Stimulated activated CD4-positive, alpha-beta T cell treated with anti-CD3 and anti-CD28 coated beads, Interleukin-12 subunit alpha, Interleukin-12 subunit beta, amount 100 ng/mL, for 4 hours (primary cell): Measurements from ENCODE around the gene LRRC8C.

Source experiments
- DNase-seq: peaks from one replicate; pipeline ENCODE4 v3.0.0-alpha.2; 2020

Gene LRRC8C

DNA sequence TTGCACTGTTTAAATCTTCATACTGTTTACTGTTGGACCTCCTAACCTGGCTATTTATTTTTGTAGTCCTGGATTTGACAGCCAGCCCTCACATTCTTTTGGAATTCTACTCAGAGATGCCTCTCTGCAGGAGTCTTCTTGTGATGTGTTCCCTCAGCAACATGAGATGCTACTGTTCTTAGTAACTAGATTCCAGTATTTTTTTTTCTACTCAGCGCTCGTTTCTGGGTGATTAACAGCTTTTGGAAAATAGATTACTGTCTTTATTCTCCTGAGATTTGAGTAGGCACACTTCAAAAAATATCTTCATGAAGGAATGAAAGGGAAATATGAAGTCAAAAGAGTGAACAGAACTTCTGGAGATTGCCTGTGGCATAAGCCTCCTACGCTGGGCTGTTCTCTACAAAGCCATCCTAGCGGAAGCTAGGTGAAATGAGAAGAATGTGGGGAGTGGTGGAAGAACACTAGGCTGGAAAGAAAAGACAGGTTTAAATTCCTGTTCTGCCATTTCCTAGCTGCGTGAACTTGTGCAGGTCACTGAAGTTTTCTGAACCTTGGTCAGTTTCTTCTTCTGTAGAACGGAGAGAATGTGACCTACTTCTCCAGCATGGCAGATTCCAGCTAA is 75.9 kb downstream of the LRRC8C start:
- no peak for DNase-seq

DNA sequence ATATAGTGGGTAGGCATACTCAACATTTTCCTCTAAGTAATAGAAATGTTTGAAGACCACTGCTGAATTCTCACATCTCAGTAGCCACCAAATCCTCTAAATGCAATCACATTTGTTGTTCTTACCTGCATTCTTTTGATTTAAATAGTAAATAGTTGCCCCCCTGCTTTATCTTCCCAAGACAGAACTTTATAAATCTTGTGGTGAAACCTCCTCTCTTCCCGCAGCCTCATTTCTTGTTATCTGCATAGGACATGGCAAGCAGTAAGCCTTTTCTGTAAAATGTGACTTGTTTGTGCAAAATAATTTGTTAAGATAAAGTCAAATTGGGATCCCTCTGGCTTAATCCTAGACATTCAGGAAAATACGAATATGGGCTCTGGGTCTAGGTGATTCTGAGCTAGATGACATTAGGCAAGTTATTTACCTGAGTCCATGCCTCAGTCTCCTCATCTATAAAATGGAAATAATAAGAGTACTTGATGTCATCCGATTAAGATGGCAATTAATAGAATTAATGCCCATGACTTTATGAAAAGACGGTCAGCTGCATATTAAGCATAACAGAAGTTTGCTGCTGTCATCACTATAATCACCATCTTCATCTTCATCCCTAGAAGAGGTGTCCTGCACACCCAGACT is 77.7 kb downstream of the LRRC8C start:
- DNase-seq: no peak

DNA sequence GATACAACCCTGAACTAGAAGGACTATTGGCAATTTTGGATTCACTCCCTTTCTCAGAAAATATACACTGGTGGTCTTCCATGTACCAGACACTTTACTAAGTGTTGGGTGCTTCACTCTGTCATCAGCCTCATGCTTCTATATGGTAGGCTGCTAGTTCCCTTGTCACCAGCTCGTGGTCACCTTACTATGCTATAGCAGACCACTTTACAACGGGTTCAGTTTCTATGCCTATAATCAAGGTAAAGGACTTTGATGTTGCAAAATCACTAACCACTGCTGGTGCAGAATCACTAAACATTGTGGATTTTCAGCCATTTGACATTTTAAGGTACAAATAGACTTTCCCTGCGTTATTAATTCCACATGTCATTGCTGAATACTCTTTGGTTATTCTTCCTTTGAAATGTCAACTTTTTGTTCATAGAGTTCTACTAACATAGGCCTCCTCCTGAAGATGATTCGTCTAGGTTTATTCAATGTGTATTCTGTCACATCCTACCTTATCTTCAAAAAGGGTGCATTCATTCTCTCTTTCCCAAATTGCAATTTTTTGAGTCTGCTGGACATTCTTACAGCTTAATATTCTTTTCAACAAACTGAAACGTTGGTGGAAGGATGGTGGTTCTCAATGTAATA is 78.3 kb downstream of the LRRC8C start:
- no peak for DNase-seq

DNA sequence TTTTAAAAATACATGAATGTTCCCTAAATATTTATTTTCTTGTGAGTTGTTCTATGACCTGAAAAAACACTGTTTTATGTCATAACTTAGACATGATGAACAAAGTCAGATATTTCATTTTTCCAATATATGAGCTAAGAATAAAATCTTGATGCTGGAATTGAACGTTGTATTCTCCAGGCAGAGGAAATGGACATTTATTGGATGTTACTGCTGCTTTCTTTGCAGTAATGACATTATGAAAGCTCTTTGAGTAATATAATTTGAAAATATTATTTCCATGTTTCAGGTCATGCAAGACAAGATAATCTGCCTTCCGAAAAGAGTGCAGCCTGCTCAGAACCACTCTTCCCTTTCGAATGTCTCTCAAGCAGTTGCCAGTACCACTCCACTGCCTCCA is 79.5 kb downstream of the LRRC8C start:
- DNase-seq: no peak

DNA sequence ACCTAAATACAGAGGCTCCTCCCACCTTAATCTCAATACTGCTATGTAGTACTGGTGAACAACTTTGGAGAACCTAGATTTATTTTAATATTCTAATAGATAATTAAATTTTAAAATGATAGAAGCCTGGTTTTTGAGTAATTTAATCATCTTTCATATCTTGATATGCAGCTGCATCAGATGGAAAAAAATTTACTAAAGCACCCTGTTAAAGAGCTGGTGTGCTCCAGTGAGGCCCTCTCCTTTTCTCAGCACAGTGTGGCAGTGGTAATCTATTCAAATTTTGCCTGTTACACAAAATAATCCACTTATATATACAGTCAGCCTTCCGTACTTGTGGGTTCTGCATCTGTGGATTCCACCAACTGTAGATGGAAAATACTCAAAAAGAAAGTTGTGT is 82.8 kb downstream of the LRRC8C start:
- no peak for DNase-seq

DNA sequence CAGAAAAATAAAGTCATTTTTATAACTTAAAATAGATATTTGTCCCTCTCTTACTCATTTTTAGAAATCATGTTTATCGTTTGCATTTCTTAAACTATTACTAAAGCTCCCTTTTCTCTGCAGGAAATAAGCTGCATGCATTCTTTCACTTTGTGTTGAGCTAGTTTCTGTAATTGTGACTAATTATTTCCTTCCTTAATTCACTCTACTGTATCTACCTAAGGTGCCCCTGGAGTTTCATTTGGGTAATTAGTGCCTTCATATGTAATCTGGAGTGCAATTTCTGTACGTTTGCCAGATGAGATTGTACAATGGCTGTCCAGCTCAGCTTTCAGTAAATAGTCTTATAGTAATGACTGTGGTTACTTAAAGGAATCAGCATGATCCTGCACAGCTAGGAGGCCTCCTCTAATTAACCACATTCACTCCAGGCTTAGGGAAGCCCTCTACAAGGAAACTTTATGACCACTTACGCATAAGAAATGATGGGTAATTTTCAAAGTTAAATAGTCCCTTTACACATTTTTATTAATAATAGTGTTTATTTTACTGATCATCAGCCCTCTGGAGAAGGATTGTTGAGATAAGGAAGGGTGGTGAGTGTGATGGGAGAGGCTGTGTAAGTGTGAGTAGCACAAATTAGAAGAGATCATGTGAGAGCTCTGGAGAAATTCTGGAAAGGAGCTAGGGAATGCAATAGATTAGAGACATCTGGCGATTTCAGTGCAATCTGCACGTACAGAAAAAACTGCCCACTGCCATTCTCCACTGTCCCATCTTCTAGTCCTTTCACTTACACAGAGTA is 86.8 kb downstream of the LRRC8C start:
- DNase-seq: no peak

DNA sequence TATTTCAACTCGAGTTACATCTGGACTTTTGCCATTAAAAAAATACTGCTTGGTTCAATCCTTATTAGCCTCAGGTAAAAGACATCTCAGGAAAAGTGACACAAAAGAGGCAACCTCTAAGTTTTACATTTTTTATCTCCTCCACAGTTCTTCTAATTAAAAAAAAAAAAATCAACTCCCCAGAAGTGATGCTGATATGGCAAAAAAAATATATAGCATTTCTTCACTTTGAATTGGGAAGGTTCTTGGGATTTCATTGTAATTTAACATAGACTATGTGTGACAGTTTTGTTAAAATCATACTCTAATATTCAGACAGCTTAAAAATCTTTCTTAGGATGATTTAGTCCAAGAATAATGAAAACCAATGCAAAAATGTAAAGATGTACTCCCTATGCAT is 87.9 kb downstream of the LRRC8C start:
- DNase-seq: no peak

DNA sequence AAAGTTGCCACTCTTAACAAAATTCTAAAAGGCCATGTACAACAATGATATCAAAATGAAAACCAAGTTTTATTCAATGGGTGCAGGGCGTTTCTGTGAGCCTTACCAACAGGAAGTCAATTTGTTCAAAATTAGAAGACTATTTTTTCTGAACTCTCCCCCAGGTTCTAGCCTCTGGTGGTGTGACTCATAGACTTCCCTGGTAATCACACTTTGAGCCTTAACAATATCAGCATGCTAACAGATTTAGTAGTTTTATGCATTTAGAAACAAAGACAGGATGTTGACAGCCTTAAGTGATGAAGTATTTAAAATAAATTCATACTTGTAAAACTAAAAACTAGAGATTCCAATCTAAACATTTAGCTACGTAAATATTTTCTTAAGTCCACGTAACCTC is 88.4 kb downstream of the LRRC8C start:
- DNase-seq: no peak

DNA sequence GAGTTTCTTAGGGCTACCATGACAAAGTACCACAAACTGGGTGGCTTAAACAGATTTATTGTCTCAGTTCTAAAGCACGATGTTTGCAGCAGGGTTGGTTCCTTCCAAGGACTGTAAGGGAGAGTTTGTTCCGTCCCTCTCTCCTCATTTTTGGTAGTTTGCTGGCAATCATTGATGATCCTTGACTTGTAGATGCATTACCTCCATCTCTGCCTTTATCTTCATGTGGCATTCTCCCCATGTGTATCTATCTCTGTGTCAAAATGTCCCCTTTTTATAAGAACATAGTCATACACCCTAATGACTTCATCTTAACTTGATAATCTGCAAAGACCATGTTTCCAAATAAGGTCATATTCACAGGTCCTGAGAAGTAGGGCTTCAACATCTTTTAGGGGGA is 90.2 kb downstream of the LRRC8C start:
- no peak for DNase-seq

DNA sequence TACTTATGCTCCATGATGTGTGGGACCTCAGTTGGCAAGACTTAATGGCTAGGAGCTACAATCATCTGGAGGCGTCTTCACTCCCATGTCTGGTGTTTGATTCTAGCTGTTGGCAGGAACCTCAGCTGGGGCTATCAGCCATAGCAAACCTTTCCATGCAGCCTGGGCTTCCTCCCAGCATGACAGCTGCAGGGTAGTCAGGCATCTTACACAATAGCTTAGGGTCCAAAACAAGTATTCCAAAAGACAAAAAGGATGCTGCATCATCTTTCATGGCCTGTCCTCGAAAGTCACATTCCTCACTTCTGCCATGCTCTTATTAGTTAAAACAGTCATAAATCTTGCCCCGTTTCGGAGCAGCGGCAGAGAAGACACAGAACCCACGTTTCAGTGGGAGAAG is 90.9 kb downstream of the LRRC8C start:
- no peak for DNase-seq

DNA sequence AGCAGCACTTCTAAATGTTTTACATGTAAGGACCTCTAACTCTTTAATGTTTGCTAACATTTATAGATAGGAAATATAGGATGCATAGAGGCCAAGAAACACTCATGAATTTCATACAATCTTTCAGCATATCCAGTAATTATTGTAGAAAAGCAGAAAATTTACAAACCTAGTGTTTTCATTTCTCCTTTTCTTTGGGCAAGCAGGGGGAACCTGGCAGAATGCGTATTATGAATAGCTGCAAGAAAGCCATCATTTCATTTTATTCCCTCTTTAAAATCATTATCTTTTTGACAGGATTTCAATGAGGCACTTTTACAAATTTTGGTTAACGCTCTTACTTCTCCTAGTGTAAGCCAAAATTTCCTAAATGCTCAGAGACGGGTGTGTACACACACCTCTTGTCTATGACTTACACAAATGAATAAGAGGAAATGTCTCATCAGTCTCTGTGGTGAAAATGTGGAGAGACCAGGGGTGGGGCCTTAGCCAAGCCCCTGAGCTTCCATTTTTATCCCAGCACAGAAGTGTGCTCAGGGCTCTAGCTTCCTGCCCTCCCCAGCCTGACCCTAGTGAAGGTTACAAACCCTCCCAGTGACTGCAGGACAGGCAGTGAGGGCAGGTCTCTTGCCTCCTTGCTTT is 91.6 kb downstream of the LRRC8C start:
- DNase-seq: peak; percentile 52

DNA sequence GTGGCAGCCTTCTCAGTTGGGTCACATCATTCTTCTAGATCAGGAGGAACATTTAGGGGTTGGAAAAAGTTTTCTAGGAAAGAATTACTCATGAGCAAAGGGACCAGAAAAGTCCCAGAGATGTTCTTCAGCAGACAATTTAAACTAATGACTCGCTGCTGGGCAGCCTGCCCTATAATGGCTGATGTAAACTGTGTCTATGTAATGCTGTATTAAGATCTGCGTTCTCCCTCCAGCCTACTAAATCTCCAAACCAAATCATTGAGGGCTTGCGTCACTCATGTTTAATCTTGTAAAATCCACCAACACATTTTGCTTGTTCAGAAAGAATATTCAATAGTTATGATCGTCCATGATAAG is 92.1 kb downstream of the LRRC8C start:
- no peak for DNase-seq

DNA sequence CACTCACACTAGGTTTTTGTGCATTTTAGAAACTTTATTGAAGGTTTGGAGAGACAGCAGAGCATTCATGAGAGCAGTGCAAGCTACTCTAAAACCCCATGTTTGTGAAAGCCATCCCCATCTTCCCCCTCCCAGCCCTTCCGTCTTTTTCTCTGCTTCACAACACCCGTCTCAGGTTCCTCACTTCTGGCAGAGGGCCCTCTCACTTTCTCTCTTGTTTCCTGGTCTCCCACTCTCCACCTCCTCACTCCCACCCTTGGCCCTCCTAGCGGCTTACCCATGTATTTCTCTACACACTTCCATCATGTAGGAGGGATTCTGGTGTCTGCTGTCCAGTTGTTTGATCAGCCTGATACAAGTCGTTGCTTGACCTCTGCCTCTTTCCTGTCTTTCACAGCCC is 92.7 kb downstream of the LRRC8C start:
- no peak for DNase-seq

DNA sequence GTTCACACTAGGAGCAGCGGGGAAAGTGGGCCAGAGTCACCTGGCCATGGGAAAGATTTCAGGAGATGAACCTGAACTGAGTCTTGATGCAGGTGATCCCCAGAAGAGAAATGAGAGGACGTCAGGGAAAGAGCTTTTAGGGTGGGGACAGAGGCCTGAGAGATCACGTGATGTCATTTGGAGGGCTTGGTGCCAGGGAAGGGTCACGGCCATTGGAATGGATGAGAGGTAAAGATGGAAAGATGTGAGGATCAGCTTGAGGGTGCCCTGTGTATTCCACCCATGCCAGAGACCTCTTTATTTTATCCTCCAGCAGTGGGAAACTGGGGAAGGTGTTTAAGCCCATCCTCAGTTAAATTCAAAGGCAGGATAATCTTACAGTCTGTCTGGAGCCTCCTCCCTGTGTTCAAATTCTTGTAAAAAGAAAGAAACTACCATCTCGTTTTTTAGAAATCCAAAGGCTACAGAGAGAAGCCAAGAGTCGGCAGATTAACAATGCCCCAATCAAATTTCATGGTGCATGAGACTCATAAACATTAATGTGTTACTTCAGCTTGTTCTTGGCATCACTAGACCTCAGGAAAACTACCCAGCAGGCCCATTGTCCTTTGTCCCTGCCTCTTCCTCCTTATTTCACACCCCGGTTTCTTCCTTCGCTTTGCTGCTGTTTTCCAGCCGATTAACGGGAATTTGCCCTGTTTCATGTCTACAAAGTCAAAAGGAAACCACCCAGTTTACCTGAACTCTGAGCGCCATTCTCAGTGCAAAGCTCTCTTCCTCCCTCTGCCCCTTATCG is 94.8 kb downstream of the LRRC8C start:
- DNase-seq: no peak

DNA sequence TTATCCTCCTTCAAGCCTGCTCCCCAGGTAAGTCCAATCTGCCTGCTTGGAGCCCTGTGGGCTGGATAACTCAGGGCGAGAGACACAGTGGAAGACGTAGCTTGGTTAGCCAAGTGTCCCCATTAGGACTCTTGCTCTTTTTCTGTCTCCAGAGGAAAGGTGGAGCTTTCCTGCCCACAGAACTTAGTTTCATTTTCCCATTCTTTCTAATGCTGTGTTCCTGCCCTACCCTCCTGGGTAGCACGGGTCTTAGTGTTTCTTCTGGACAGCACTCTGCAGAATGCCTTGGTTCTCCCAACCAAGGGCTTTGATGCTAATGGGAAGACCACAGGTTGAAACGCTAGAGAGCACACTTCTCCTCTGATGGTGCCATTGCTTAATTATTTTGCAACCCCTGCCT is 95.5 kb downstream of the LRRC8C start:
- no peak for DNase-seq

DNA sequence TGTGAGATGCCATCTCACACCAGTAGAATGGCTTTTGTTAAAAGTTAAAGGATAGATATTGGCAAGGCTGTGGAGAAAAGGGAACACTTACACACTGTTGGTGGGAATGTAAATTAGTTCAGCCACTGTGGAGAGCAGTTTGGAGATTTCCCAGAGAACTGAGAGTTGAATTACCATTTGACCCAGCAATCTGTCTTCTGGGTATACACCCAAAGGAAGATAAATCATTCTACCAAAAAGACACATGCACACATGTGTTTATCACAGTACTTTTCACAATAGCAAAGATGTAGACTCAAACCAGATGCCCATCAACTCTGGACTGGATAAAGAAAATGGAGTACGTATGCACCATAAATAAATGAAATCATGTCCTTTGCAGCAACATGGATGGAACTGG is 99.3 kb downstream of the LRRC8C start:
- DNase-seq: no peak

DNA sequence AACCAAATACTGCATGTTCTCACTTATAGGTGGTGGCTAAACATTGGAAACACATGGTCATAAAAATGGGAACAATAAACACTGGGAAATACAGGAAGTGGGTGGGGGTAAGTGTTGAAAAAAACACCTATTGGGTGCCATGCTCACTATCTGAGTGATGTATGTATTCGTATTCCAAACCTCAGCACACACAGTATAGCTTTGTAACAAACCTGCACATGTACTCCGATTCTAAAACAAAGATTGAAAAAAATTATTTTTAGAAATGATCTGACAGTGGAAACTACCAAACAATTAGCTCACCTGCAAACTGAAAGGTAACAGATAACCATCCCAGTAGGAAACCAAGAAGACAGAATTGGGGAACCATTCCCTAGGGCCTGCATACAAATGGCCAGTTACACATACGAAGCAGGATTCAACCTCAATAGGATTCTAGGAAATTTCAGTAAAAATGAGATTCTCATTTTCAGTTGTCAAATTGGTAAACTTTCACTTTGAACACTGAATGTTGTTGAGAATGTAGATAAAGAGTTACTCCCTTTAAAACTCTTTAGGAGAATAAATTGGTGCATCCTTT is 99.8 kb downstream of the LRRC8C start:
- no peak for DNase-seq

DNA sequence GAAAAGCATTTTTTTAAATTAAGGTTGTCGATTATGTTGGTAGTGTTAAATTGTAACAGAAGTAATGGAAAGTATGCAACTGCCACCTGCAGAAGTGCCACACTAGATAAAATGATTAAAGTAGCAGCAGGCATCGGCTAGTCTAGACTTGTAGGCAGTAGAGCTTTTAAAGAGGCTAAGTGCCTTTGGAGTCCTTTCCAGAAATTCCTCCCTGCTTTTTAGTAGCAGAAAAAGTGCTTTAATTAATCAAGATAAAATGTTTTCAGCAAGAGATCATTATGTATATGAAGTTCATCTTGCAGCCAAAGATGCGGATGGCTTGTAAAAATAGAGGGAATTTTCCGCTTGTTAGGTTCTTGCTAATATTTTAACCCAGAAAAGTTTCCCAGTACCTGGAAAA is 100.8 kb downstream of the LRRC8C start:
- no peak for DNase-seq

DNA sequence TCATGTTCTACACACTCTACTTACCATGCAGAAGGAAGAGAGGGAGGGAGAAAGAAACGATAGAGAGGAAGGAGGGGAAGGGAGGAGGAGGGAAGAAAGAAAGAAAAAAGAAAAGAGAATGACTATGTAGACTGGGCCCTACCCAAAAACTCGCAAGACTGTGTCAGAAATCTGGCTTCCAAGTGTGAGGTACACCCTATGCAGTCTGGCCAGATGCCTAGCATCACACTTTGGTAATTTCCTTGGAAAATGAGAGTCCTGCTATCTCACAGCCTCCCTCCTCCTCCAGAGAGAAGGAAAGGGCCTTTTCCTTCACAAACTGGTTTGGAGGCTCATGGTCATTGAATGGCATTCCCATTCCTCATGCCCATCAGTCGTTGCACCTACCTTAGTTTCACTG is 101.5 kb downstream of the LRRC8C start:
- DNase-seq: no peak

DNA sequence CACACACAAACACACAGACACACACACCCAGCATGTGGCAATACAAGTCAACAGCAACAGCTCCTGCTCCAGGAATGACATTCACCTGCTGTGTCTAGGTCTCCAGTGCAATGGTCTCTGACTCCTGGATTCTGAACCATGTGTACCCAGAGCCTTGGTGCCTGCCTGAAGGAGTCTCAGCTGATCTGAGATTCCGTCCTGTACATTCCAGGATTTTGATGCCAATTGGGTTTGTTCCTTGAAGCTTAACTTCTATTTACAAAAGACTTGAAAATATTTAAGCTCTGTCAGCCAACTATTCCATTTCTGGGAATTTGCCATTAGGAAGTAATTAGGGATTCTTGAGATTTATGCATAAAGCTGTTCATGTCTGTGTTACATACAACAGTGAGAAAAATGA is 102.6 kb downstream of the LRRC8C start:
- no peak for DNase-seq

DNA sequence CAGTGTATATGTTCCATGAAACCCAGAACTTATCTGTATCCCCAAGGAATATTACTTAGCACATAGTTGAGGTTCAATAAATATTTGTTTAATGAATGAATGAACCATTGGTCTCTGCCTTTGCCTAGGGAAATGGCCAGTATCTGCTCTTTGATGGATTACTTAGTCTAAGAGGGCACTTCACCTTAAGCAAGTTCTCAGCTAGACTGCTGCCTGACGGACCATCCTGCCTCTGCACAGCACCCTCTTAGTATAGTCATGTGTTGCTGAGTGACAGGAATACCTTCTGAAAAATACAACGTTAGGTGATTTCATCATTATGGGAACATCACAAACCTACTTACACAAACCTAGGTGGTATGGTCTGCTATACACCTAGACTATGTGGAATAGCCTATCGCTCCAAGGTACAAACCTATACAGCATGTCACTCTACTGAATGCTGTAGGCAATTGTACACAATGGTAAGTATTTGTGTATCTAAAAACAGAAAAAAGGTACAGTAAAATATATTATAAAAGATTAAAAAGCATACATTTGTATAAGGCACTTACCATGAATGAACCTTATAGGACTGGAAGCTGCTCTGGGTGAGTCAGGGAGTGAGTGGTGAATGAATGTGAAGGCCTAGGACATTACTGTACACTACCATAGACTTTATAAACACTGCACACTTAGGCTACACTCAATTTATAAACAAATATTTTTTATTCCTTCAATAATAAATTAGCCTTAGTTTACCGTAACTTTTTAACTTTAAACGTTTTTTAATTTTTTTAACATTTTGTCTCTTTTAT is 104.2 kb downstream of the LRRC8C start:
- DNase-seq: no peak
